ENCODE measurements around the gene KIF6. TPM values are rescaled to one million over a fixed set of nuclear protein-coding genes. Genes with fewer than 3 reads are reported as not detected.
"Not testable (repeated sequence)": the region's sequence is repeated elsewhere in the genome, so short reads cannot be mapped to it uniquely, and the experiment has no call there.

KIF6 gene
- total RNA-seq, 4 donors from 2014 or later = 0.47 to 2.3 (median 0.97) TPM

GRCh38 chr6:39515006-39515405 lies 210.2 kb downstream of the KIF6 start:
- ATAC-seq = no peak
- peaks cover 8 to 22% (median 10%) of the 10 kb centered on the region in 3 donors for H3K4me1 ChIP-seq
- H3K4me3 ChIP-seq = no peak overlapping the region
- WGBS, 2 donors (ENCODE audit: low coverage in 1 of 2) = 79 to 90% methylated on average over 3 of the region's 3 CpGs
- H3K9me3 ChIP-seq = no peaks in the 10 kb centered on the region
- no peaks in the 10 kb centered on the region for H3K36me3 ChIP-seq
- TF ChIP-seq CTCF (IDR thresholded peaks at IDR 0.05) = no peak
- no peak for TF ChIP-seq EP300 (IDR thresholded peaks at IDR 0.05)
- TF ChIP-seq POLR2A (IDR thresholded peaks at IDR 0.05) = no peak
- no peak for TF ChIP-seq POLR2AphosphoS5 (IDR thresholded peaks at IDR 0.05)
- no peaks in the 10 kb centered on the region for H3K27me3 ChIP-seq
- no peak overlapping the region for H3K27ac ChIP-seq

- H3K27ac ChIP-seq, H3K4me1 ChIP-seq, H3K36me3 ChIP-seq, H3K4me3 ChIP-seq, ATAC-seq, H3K27me3 ChIP-seq, H3K9me3 ChIP-seq: not testable (repeated sequence)
- 93 to 97% methylated on average over 5 of the region's 5 CpGs for WGBS, 2 donors (ENCODE audit: low coverage in 1 of 2)
Measured at GRCh38 chr6:39509831-39510230, 215.4 kb downstream of the KIF6 start.

GRCh38 chr6:39508515-39508914 lies 216.7 kb downstream of the KIF6 start:
- Histone ChIP-seq H3K4me3 (no peak overlapping the region), H3K36me3 (no peaks in the 10 kb centered on the region), H3K27ac (no peak overlapping the region), H3K4me1 (no peaks in the 10 kb centered on the region), H3K27me3 (no peaks in the 10 kb centered on the region), H3K9me3 (peaks cover 0 to under 1% (median 0%) of the 10 kb centered on the region in 3 donors)
- no peak for ATAC-seq
- no CpG with 5 or more reads among the region's 9 CpGs for WGBS, 2 donors (ENCODE audit: low coverage in 1 of 2)
- TF ChIP-seq POLR2A (IDR thresholded peaks at IDR 0.05) (no peak), EP300 (IDR thresholded peaks at IDR 0.05) (no peak)

- Histone ChIP-seq H3K4me1 (no peaks in the 10 kb centered on the region), H3K4me3 (no peak overlapping the region), H3K27me3 (no peaks in the 10 kb centered on the region), H3K27ac (no peak overlapping the region), H3K9me3 (peaks cover 0 to 11% (median 0%) of the 10 kb centered on the region in 3 donors), H3K36me3 (no peaks in the 10 kb centered on the region)
- ATAC-seq = no peak
- 84 to 93% methylated on average over 3 of the region's 3 CpGs for WGBS, 2 donors (ENCODE audit: low coverage in 1 of 2)
- TF ChIP-seq EP300 (IDR thresholded peaks at IDR 0.05) (no peak), POLR2AphosphoS5 (IDR thresholded peaks at IDR 0.05) (no peak), CTCF (IDR thresholded peaks at IDR 0.05) (no peak), POLR2A (IDR thresholded peaks at IDR 0.05) (no peak)
Measured at GRCh38 chr6:39507331-39507998, 217.7 kb downstream of the KIF6 start.

- 89 to 100% methylated on average over 1 to 3 of the region's 3 CpGs for WGBS, 2 donors (ENCODE audit: low coverage in 1 of 2)
- H3K4me3 ChIP-seq, H3K4me1 ChIP-seq, H3K27me3 ChIP-seq, H3K36me3 ChIP-seq, H3K27ac ChIP-seq, ATAC-seq: not testable (repeated sequence)
- peaks cover 0 to 32% (median 0%) of the 10 kb centered on the region in 3 donors for H3K9me3 ChIP-seq
Measured at GRCh38 chr6:39502362-39502955, 222.7 kb downstream of the KIF6 start.

- ATAC-seq = no peak
- Histone ChIP-seq H3K27me3 (no peaks in the 10 kb centered on the region), H3K4me3 (no peak overlapping the region), H3K4me1 (peaks cover 12 to 37% (median 19%) of the 10 kb centered on the region in 3 donors), H3K9me3 (peaks cover 0 to 32% (median 0%) of the 10 kb centered on the region in 3 donors), H3K36me3 (no peaks in the 10 kb centered on the region), H3K27ac (no peak overlapping the region)
- TF ChIP-seq POLR2AphosphoS5 (IDR thresholded peaks at IDR 0.05) = no peak
- no peak for TF ChIP-seq CTCF (IDR thresholded peaks at IDR 0.05)
- no peak for TF ChIP-seq EP300 (IDR thresholded peaks at IDR 0.05)
- no peak for TF ChIP-seq POLR2A (IDR thresholded peaks at IDR 0.05)
Measured at GRCh38 chr6:39499053-39499452, 226.2 kb downstream of the KIF6 start.

Data from gastroesophageal sphincter (tissue), 4 donors.